Measurements from ENCODE around the gene IL12RB1. TPM values are rescaled to one million over a fixed set of nuclear protein-coding genes. Genes with fewer than 3 reads are reported as not detected.

Gene IL12RB1
- not detected for polyA plus RNA-seq (2013, experiment 1 of 4)
- polyA plus RNA-seq (2013, experiment 2 of 4), result not detected
- polyA plus RNA-seq (2013, experiment 3 of 4), result not detected
- polyA plus RNA-seq (2013, experiment 4 of 4), result not detected

DNA sequence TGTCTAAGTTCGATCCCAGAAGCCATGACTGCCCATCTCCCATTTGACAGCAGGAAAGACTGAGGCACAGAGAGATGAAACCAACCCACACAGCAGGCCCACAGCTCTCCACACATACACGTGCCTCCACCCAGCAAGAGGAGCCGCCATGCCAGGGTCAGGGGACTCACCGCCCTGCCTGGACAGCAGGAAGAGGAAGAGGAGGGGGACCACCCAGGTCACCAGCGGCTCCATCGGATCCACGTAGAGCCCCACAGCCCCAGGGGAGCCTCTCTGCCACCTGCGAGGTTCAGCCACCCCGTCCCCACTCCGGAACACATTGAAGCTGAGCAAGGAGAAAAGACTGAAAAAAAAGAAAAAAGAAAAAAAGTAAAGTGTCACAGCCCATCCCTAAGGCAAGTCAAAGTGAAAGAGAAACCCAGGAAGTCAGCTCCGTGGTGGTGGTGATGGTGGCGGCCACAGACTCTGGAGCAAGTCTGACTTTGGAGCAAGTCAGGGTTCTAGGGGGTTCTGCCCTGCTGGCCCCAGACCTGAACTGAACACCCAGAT lies at the start of gene IL12RB1:
Gene IL12RB1 (minus strand): TSS at position 345 of the 549 bp plus-strand sequence. CDS start 111 bp downstream, at position 234.
- WGBS, 2 experiments, result 74 to 85% methylated on average over 12 of the region's 12 CpGs
- Histone ChIP-seq H3K9me3 (ENCODE audit: control insufficient read depth, low read length) (no peaks in the 10 kb centered on the region), H3K4me1 (ENCODE audit: control insufficient read depth, insufficient read depth, low read length) (no peaks in the 10 kb centered on the region), H3K27ac (ENCODE audit: insufficient read depth, low read depth, low read length, poor library complexity, severe bottlenecking) (no peak within 1 kb of the TSS), H3K4me3 (ENCODE audit: insufficient read depth, low read depth, low read length) (no peak within 1 kb of the TSS), H3K27me3 (ENCODE audit: control insufficient read depth, insufficient read depth, low read length, poor library complexity, severe bottlenecking) (no peaks in the 10 kb centered on the region), H3K36me3 (ENCODE audit: control insufficient read depth, insufficient read depth, low read length) (no peaks in the 10 kb centered on the region)

- Histone ChIP-seq H3K36me3 (ENCODE audit: control insufficient read depth, insufficient read depth, low read length) (peaks cover 19% of the 10 kb centered on the region), H3K9me3 (ENCODE audit: control insufficient read depth, low read length) (no peaks in the 10 kb centered on the region), H3K27me3 (ENCODE audit: control insufficient read depth, insufficient read depth, low read length, poor library complexity, severe bottlenecking) (no peaks in the 10 kb centered on the region), H3K4me1 (ENCODE audit: control insufficient read depth, insufficient read depth, low read length) (no peaks in the 10 kb centered on the region), H3K27ac (ENCODE audit: insufficient read depth, low read depth, low read length, poor library complexity, severe bottlenecking) (no peak overlapping the region), H3K4me3 (ENCODE audit: insufficient read depth, low read depth, low read length) (no peak overlapping the region)
- WGBS, 2 experiments, result 94% methylated on average over 18 of the region's 18 CpGs
These were observed 49.2 kb upstream of the IL12RB1 start for GRCh38 chr19:18135712-18136584.

GRCh38 chr19:18131841-18132596 lies 45.3 kb upstream of the IL12RB1 start:
- H3K27ac ChIP-seq (ENCODE audit: insufficient read depth, low read depth, low read length, poor library complexity, severe bottlenecking), result no peak overlapping the region
- H3K4me3 ChIP-seq (ENCODE audit: insufficient read depth, low read depth, low read length), result no peak overlapping the region
- H3K36me3 ChIP-seq (ENCODE audit: control insufficient read depth, insufficient read depth, low read length), result peaks cover 14% of the 10 kb centered on the region
- H3K9me3 ChIP-seq (ENCODE audit: control insufficient read depth, low read length), result no peaks in the 10 kb centered on the region
- WGBS, 2 experiments, result 88 to 89% methylated on average over 31 of the region's 31 CpGs
- H3K27me3 ChIP-seq (ENCODE audit: control insufficient read depth, insufficient read depth, low read length, poor library complexity, severe bottlenecking), result no peaks in the 10 kb centered on the region
- no peaks in the 10 kb centered on the region for H3K4me1 ChIP-seq (ENCODE audit: control insufficient read depth, insufficient read depth, low read length)

DNA sequence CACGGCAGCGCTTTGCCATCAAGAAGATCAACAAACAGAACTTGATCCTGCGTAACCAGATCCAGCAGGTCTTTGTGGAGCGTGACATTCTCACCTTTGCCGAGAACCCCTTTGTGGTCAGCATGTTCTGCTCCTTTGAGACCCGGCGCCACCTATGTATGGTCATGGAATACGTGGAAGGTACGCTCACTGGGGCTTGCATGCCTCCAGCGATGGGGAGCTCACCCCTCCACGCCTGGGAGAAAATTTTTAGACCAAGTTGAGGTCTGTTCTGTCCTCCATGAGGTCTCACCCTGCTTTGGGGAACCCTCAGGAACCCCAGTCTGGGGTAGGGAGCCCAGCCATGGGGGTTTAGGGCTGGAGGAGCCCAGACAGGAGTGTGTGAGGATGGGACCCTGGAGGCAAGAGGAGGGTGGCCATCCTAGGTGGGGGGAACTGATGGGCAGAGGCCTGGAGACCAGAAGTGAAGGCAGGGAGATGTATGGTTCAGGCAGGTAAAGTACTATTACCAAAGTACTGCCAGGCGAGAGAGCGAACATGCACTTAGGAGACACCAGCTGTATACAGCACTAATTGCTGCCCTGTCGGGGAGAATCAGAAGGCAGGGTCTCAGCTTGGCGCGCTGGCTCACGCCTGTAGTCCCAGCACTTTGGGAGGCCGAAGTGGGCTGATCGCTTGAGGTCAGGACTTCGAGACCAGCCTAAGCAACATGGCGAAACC lies 43.9 kb upstream of the IL12RB1 start:
- Histone ChIP-seq H3K27ac (ENCODE audit: insufficient read depth, low read depth, low read length, poor library complexity, severe bottlenecking) (no peak overlapping the region), H3K36me3 (ENCODE audit: control insufficient read depth, insufficient read depth, low read length) (peaks cover 14% of the 10 kb centered on the region), H3K9me3 (ENCODE audit: control insufficient read depth, low read length) (no peaks in the 10 kb centered on the region), H3K4me3 (ENCODE audit: insufficient read depth, low read depth, low read length) (no peak overlapping the region), H3K4me1 (ENCODE audit: control insufficient read depth, insufficient read depth, low read length) (no peaks in the 10 kb centered on the region), H3K27me3 (ENCODE audit: control insufficient read depth, insufficient read depth, low read length, poor library complexity, severe bottlenecking) (no peaks in the 10 kb centered on the region)
- WGBS, 2 experiments, result 95% methylated on average over 21 of the region's 21 CpGs

DNA sequence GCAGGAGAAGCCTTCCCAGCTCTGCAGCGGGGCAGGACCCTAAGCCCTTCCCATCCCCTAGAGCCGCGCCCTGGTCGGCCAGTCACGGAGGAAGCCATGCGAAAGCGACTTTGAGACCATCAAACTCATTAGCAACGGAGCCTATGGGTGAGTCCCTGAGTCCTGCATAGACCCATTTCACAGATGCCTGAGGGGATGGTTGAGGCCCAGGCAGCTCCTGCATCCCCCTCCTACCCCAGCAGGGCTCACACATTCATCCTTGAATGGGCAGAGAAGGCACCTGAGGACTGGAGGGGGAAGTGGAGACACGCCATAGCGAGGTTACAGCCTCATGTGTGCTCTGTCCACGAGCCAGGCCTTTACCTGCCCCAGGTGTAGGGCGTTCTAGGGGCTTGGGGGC lies 42.1 kb upstream of the IL12RB1 start:
- 94% methylated on average over 12 of the region's 12 CpGs for WGBS, 2 experiments

GRCh38 chr19:18128044-18128443 lies 41.3 kb upstream of the IL12RB1 start:
- H3K27me3 ChIP-seq (ENCODE audit: control insufficient read depth, insufficient read depth, low read length, poor library complexity, severe bottlenecking), result no peaks in the 10 kb centered on the region

More for the DNA sequence above, 42.1 kb upstream of the IL12RB1 start:
- Histone ChIP-seq H3K4me1 (ENCODE audit: control insufficient read depth, insufficient read depth, low read length) (no peaks in the 10 kb centered on the region), H3K9me3 (ENCODE audit: control insufficient read depth, low read length) (no peaks in the 10 kb centered on the region), H3K27me3 (ENCODE audit: control insufficient read depth, insufficient read depth, low read length, poor library complexity, severe bottlenecking) (no peaks in the 10 kb centered on the region), H3K4me3 (ENCODE audit: insufficient read depth, low read depth, low read length) (no peak overlapping the region), H3K36me3 (ENCODE audit: control insufficient read depth, insufficient read depth, low read length) (peaks cover 14% of the 10 kb centered on the region), H3K27ac (ENCODE audit: insufficient read depth, low read depth, low read length, poor library complexity, severe bottlenecking) (no peak overlapping the region)

DNA sequence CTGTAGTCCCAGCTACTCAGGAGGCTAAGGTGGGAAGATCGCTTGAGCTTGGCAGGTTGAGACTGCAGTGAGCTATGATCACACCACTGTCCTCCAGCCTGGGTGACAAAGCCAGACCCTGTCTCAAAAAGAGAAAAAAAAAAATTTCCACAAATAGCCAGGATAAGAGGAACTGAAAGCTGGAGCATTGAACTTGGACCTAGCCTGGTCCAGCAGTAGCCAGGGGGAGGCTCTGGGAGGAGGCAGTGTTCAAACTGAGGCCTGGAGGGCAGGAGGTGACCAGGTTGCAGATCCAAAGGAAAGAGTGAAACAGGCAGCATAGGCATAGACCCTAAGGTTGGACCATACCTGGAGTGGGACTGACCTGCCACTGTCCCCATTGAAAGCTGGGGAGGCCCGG lies 39.4 kb upstream of the IL12RB1 start:
- Histone ChIP-seq H3K36me3 (ENCODE audit: control insufficient read depth, insufficient read depth, low read length) (peaks cover 8% of the 10 kb centered on the region), H3K4me3 (ENCODE audit: insufficient read depth, low read depth, low read length) (no peak overlapping the region), H3K27ac (ENCODE audit: insufficient read depth, low read depth, low read length, poor library complexity, severe bottlenecking) (no peak overlapping the region), H3K9me3 (ENCODE audit: control insufficient read depth, low read length) (no peaks in the 10 kb centered on the region), H3K27me3 (ENCODE audit: control insufficient read depth, insufficient read depth, low read length, poor library complexity, severe bottlenecking) (no peaks in the 10 kb centered on the region), H3K4me1 (ENCODE audit: control insufficient read depth, insufficient read depth, low read length) (no peaks in the 10 kb centered on the region)
- 92 to 95% methylated on average over 2 of the region's 2 CpGs for WGBS, 2 experiments

More at GRCh38 chr19:18128044-18128443, 41.3 kb upstream of the IL12RB1 start:
- Histone ChIP-seq H3K4me3 (ENCODE audit: insufficient read depth, low read depth, low read length) (no peak overlapping the region), H3K36me3 (ENCODE audit: control insufficient read depth, insufficient read depth, low read length) (peaks cover 14% of the 10 kb centered on the region), H3K4me1 (ENCODE audit: control insufficient read depth, insufficient read depth, low read length) (no peaks in the 10 kb centered on the region), H3K9me3 (ENCODE audit: control insufficient read depth, low read length) (no peaks in the 10 kb centered on the region), H3K27ac (ENCODE audit: insufficient read depth, low read depth, low read length, poor library complexity, severe bottlenecking) (no peak overlapping the region)
- 94 to 97% methylated on average over 3 of the region's 3 CpGs for WGBS, 2 experiments

GRCh38 chr19:18123819-18124218 lies 37.1 kb upstream of the IL12RB1 start:
- H3K9me3 ChIP-seq (ENCODE audit: control insufficient read depth, low read length), result no peaks in the 10 kb centered on the region
- H3K27ac ChIP-seq (ENCODE audit: insufficient read depth, low read depth, low read length, poor library complexity, severe bottlenecking), result no peak overlapping the region
- no peaks in the 10 kb centered on the region for H3K36me3 ChIP-seq (ENCODE audit: control insufficient read depth, insufficient read depth, low read length)
- no peaks in the 10 kb centered on the region for H3K27me3 ChIP-seq (ENCODE audit: control insufficient read depth, insufficient read depth, low read length, poor library complexity, severe bottlenecking)
- H3K4me1 ChIP-seq (ENCODE audit: control insufficient read depth, insufficient read depth, low read length), result no peaks in the 10 kb centered on the region
- no peak overlapping the region for H3K4me3 ChIP-seq (ENCODE audit: insufficient read depth, low read depth, low read length)
- WGBS, 2 experiments, result 93 to 94% methylated on average over 26 of the region's 26 CpGs

GRCh38 chr19:18122860-18123795 lies 36.4 kb upstream of the IL12RB1 start:
- no peaks in the 10 kb centered on the region for H3K9me3 ChIP-seq (ENCODE audit: control insufficient read depth, low read length)
- no peaks in the 10 kb centered on the region for H3K4me1 ChIP-seq (ENCODE audit: control insufficient read depth, insufficient read depth, low read length)
- H3K27ac ChIP-seq (ENCODE audit: insufficient read depth, low read depth, low read length, poor library complexity, severe bottlenecking), result no peak overlapping the region
- H3K4me3 ChIP-seq (ENCODE audit: insufficient read depth, low read depth, low read length), result no peak overlapping the region
- H3K36me3 ChIP-seq (ENCODE audit: control insufficient read depth, insufficient read depth, low read length), result no peaks in the 10 kb centered on the region
- H3K27me3 ChIP-seq (ENCODE audit: control insufficient read depth, insufficient read depth, low read length, poor library complexity, severe bottlenecking), result no peaks in the 10 kb centered on the region
- WGBS, 2 experiments, result 94 to 95% methylated on average over 27 of the region's 27 CpGs
